Measurements from ENCODE around the gene ZP1. TPM values are rescaled to one million over a fixed set of nuclear protein-coding genes. Genes with fewer than 3 reads are reported as not detected.
A peak's percentile ranks its signal among the peaks of the same experiment; 100 is the strongest.

ZP1 gene
- total and polyA plus RNA-seq, 2 of the 13 experiments (the other 11 are each of a cell fraction or from before 2014, with no cell fraction given), result 0.16 TPM; not detected in 1

DNA sequence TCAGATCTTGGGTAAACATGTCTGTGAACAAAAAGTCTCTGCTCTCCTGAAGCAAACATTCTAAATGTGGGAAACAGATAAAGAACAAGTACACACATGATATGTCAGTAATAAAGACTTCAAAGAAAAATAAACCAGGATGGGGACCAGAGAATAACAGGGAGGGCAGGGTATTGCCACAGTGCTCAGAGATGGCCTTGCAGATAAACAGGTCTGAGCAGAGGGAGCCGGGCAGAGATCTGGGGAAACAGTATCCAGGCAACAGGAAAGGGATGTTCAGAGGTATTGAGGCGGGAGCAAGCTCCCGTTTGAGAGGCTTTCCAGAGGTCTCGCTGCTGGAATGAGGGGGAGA lies 22.5 kb upstream of the ZP1 start (continued):
- TF ChIP-seq, protein P1, sequence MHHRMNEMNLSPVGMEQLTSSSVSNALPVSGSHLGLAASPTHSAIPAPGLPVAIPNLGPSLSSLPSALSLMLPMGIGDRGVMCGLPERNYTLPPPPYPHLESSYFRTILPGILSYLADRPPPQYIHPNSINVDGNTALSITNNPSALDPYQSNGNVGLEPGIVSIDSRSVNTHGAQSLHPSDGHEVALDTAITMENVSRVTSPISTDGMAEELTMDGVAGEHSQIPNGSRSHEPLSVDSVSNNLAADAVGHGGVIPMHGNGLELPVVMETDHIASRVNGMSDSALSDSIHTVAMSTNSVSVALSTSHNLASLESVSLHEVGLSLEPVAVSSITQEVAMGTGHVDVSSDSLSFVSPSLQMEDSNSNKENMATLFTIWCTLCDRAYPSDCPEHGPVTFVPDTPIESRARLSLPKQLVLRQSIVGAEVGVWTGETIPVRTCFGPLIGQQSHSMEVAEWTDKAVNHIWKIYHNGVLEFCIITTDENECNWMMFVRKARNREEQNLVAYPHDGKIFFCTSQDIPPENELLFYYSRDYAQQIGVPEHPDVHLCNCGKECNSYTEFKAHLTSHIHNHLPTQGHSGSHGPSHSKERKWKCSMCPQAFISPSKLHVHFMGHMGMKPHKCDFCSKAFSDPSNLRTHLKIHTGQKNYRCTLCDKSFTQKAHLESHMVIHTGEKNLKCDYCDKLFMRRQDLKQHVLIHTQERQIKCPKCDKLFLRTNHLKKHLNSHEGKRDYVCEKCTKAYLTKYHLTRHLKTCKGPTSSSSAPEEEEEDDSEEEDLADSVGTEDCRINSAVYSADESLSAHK (CRISPR knock-in tag; IDR thresholded peaks at IDR 0.05; ENCODE audit: borderline replicate concordance), result no peak
- TF ChIP-seq ZC3H13 (CRISPR knock-in tag; IDR thresholded peaks at IDR 0.05) (0 out of 2 replicates have a peak, but pooled peaks have one; percentile 60), ZSCAN20 (CRISPR knock-in tag; IDR thresholded peaks at IDR 0.05; ENCODE audit: borderline replicate concordance) (no peak), SIX4 (CRISPR knock-in tag; IDR thresholded peaks at IDR 0.05) (peak; percentile 78; the same call in 1 of the 2 replicates), HOXA3 (CRISPR knock-in tag; IDR thresholded peaks at IDR 0.05) (peak; percentile 28; the same call in 1 of the 2 replicates), ZNF383 (CRISPR knock-in tag; IDR thresholded peaks at IDR 0.05; ENCODE audit: borderline replicate concordance) (no peak), ZNF740 (CRISPR knock-in tag; IDR thresholded peaks at IDR 0.05) (no peak), FOXJ3 (CRISPR knock-in tag; IDR thresholded peaks at IDR 0.05; ENCODE audit: borderline replicate concordance) (peak; percentile 79; the same call in 1 of the 2 replicates), ZNF205 (CRISPR knock-in tag; IDR thresholded peaks at IDR 0.05) (peak; percentile 52; the same call in 1 of the 2 replicates), ZNF878 (CRISPR knock-in tag; IDR thresholded peaks at IDR 0.05) (peak; percentile 72; the same call in 1 of the 2 replicates), TSC22D2 (CRISPR knock-in tag; IDR thresholded peaks at IDR 0.05; ENCODE audit: borderline replicate concordance) (peak; percentile 38; the same call in 1 of the 2 replicates), NR2F2 (IDR thresholded peaks at IDR 0.05; ENCODE audit: borderline replicate concordance, low read depth) (peak; percentile 80; the same call in 1 of the 2 replicates), SALL2 (CRISPR knock-in tag; IDR thresholded peaks at IDR 0.05) (no peak), SKI (IDR thresholded peaks at IDR 0.05; ENCODE audit: partially characterized antibody) (peak; percentile 60), ARID4A (CRISPR knock-in tag; IDR thresholded peaks at IDR 0.05; ENCODE audit: borderline replicate concordance) (peak; percentile 60)
